ENCODE results near the gene ZNF496.
"Not testable (repeated sequence)": the region's sequence is repeated elsewhere in the genome, so short reads cannot be mapped to it uniquely, and the experiment has no call there.

ZNF496 gene

GRCh38 chr1:247293047-247293446 is 38.6 kb downstream of the ZNF496 start:
- H3K9ac ChIP-seq (ENCODE audit: low read length): no peak overlapping the region
- no peak overlapping the region for H3K4me3 ChIP-seq (ENCODE audit: low read length)
- no peaks in the 10 kb centered on the region for H3K27me3 ChIP-seq (ENCODE audit: control insufficient read depth, insufficient read depth, low read length)
- no peaks in the 10 kb centered on the region for H3K4me1 ChIP-seq (ENCODE audit: control insufficient read depth, insufficient read depth, low read length)
- H3K36me3 ChIP-seq (ENCODE audit: control insufficient read depth, insufficient read depth, low read length): no peaks in the 10 kb centered on the region
- no peak overlapping the region for H3K27ac ChIP-seq (ENCODE audit: low read depth, low read length)

GRCh38 chr1:247291833-247292561 is 39.7 kb downstream of the ZNF496 start:
- H3K4me1 ChIP-seq (ENCODE audit: control insufficient read depth, insufficient read depth, low read length): no peaks in the 10 kb centered on the region
- no peaks in the 10 kb centered on the region for H3K27me3 ChIP-seq (ENCODE audit: control insufficient read depth, insufficient read depth, low read length)
- no peak overlapping the region for H3K27ac ChIP-seq (ENCODE audit: low read depth, low read length)
- H3K9ac ChIP-seq (ENCODE audit: low read length): no peak overlapping the region
- H3K36me3 ChIP-seq (ENCODE audit: control insufficient read depth, insufficient read depth, low read length): no peaks in the 10 kb centered on the region
- H3K4me3 ChIP-seq (ENCODE audit: low read length): no peak overlapping the region

GRCh38 chr1:247291161-247291560 is 40.5 kb downstream of the ZNF496 start:
- no peak overlapping the region for H3K4me3 ChIP-seq (ENCODE audit: low read length)
- H3K27me3 ChIP-seq (ENCODE audit: control insufficient read depth, insufficient read depth, low read length): no peaks in the 10 kb centered on the region
- no peaks in the 10 kb centered on the region for H3K36me3 ChIP-seq (ENCODE audit: control insufficient read depth, insufficient read depth, low read length)
- no peak overlapping the region for H3K9ac ChIP-seq (ENCODE audit: low read length)
- H3K27ac ChIP-seq (ENCODE audit: low read depth, low read length): no peak overlapping the region
- H3K4me1 ChIP-seq (ENCODE audit: control insufficient read depth, insufficient read depth, low read length): no peaks in the 10 kb centered on the region

- H3K27ac ChIP-seq (ENCODE audit: low read depth, low read length): no peak overlapping the region
- no peaks in the 10 kb centered on the region for H3K27me3 ChIP-seq (ENCODE audit: control insufficient read depth, insufficient read depth, low read length)
- H3K9ac ChIP-seq (ENCODE audit: low read length): no peak overlapping the region
- no peaks in the 10 kb centered on the region for H3K4me1 ChIP-seq (ENCODE audit: control insufficient read depth, insufficient read depth, low read length)
- no peak overlapping the region for H3K4me3 ChIP-seq (ENCODE audit: low read length)
- H3K36me3 ChIP-seq (ENCODE audit: control insufficient read depth, insufficient read depth, low read length): no peaks in the 10 kb centered on the region
These were observed 41.1 kb downstream of the ZNF496 start for GRCh38 chr1:247290576-247290975.

- not testable (repeated sequence) for H3K9ac ChIP-seq (ENCODE audit: low read length); H3K27me3 ChIP-seq (ENCODE audit: control insufficient read depth, insufficient read depth, low read length); H3K4me1 ChIP-seq (ENCODE audit: control insufficient read depth, insufficient read depth, low read length); H3K4me3 ChIP-seq (ENCODE audit: low read length); H3K36me3 ChIP-seq (ENCODE audit: control insufficient read depth, insufficient read depth, low read length); H3K27ac ChIP-seq (ENCODE audit: low read depth, low read length)
These were observed 42.3 kb downstream of the ZNF496 start for GRCh38 chr1:247289274-247289892.

GRCh38 chr1:247288341-247288740 is 43.3 kb downstream of the ZNF496 start:
- Histone ChIP-seq H3K36me3 (ENCODE audit: control insufficient read depth, insufficient read depth, low read length) (no peaks in the 10 kb centered on the region), H3K4me1 (ENCODE audit: control insufficient read depth, insufficient read depth, low read length) (no peaks in the 10 kb centered on the region)

GRCh38 chr1:247287460-247287859 is 44.2 kb downstream of the ZNF496 start:
- Histone ChIP-seq H3K27ac (ENCODE audit: low read depth, low read length) (no peak overlapping the region), H3K36me3 (ENCODE audit: control insufficient read depth, insufficient read depth, low read length) (no peaks in the 10 kb centered on the region), H3K4me3 (ENCODE audit: low read length) (no peak overlapping the region), H3K4me1 (ENCODE audit: control insufficient read depth, insufficient read depth, low read length) (no peaks in the 10 kb centered on the region), H3K27me3 (ENCODE audit: control insufficient read depth, insufficient read depth, low read length) (no peaks in the 10 kb centered on the region), H3K9ac (ENCODE audit: low read length) (no peak overlapping the region)

More at GRCh38 chr1:247288341-247288740, 43.3 kb downstream of the ZNF496 start:
- Histone ChIP-seq H3K27me3 (ENCODE audit: control insufficient read depth, insufficient read depth, low read length) (no peaks in the 10 kb centered on the region), H3K9ac (ENCODE audit: low read length) (no peak overlapping the region), H3K27ac (ENCODE audit: low read depth, low read length) (no peak overlapping the region), H3K4me3 (ENCODE audit: low read length) (no peak overlapping the region)

GRCh38 chr1:247286134-247286670 is 45.5 kb downstream of the ZNF496 start:
- H3K4me1 ChIP-seq (ENCODE audit: control insufficient read depth, insufficient read depth, low read length): no peaks in the 10 kb centered on the region

GRCh38 chr1:247281001-247281574 is 50.6 kb downstream of the ZNF496 start:
- H3K9ac ChIP-seq (ENCODE audit: low read length): no peak overlapping the region

More at GRCh38 chr1:247286134-247286670, 45.5 kb downstream of the ZNF496 start:
- Histone ChIP-seq H3K27me3 (ENCODE audit: control insufficient read depth, insufficient read depth, low read length) (no peaks in the 10 kb centered on the region), H3K27ac (ENCODE audit: low read depth, low read length) (no peak overlapping the region), H3K36me3 (ENCODE audit: control insufficient read depth, insufficient read depth, low read length) (no peaks in the 10 kb centered on the region), H3K9ac (ENCODE audit: low read length) (no peak overlapping the region), H3K4me3 (ENCODE audit: low read length) (no peak overlapping the region)

GRCh38 chr1:247277191-247277590 is 54.5 kb downstream of the ZNF496 start:
- no peak overlapping the region for H3K4me3 ChIP-seq (ENCODE audit: low read length)
- H3K27me3 ChIP-seq (ENCODE audit: control insufficient read depth, insufficient read depth, low read length): no peaks in the 10 kb centered on the region
- no peaks in the 10 kb centered on the region for H3K36me3 ChIP-seq (ENCODE audit: control insufficient read depth, insufficient read depth, low read length)
- H3K9ac ChIP-seq (ENCODE audit: low read length): no peak overlapping the region
- H3K27ac ChIP-seq (ENCODE audit: low read depth, low read length): no peak overlapping the region
- no peaks in the 10 kb centered on the region for H3K4me1 ChIP-seq (ENCODE audit: control insufficient read depth, insufficient read depth, low read length)

More at GRCh38 chr1:247281001-247281574, 50.6 kb downstream of the ZNF496 start:
- Histone ChIP-seq H3K36me3 (ENCODE audit: control insufficient read depth, insufficient read depth, low read length) (no peaks in the 10 kb centered on the region), H3K27me3 (ENCODE audit: control insufficient read depth, insufficient read depth, low read length) (no peaks in the 10 kb centered on the region), H3K4me1 (ENCODE audit: control insufficient read depth, insufficient read depth, low read length) (no peaks in the 10 kb centered on the region), H3K4me3 (ENCODE audit: low read length) (no peak overlapping the region), H3K27ac (ENCODE audit: low read depth, low read length) (no peak overlapping the region)

GRCh38 chr1:247274605-247275256 is 56.9 kb downstream of the ZNF496 start:
- Histone ChIP-seq H3K27me3 (ENCODE audit: control insufficient read depth, insufficient read depth, low read length) (no peaks in the 10 kb centered on the region), H3K4me1 (ENCODE audit: control insufficient read depth, insufficient read depth, low read length) (no peaks in the 10 kb centered on the region), H3K4me3 (ENCODE audit: low read length) (no peak overlapping the region), H3K27ac (ENCODE audit: low read depth, low read length) (no peak overlapping the region), H3K9ac (ENCODE audit: low read length) (no peak overlapping the region), H3K36me3 (ENCODE audit: control insufficient read depth, insufficient read depth, low read length) (no peaks in the 10 kb centered on the region)

- no peaks in the 10 kb centered on the region for H3K36me3 ChIP-seq (ENCODE audit: control insufficient read depth, insufficient read depth, low read length)
- no peaks in the 10 kb centered on the region for H3K4me1 ChIP-seq (ENCODE audit: control insufficient read depth, insufficient read depth, low read length)
- no peak overlapping the region for H3K4me3 ChIP-seq (ENCODE audit: low read length)
- no peak overlapping the region for H3K27ac ChIP-seq (ENCODE audit: low read depth, low read length)
- H3K27me3 ChIP-seq (ENCODE audit: control insufficient read depth, insufficient read depth, low read length): no peaks in the 10 kb centered on the region
- H3K9ac ChIP-seq (ENCODE audit: low read length): no peak overlapping the region
These were observed 58.7 kb downstream of the ZNF496 start for GRCh38 chr1:247273013-247273412.

All from rectal smooth muscle tissue (tissue), 1 donor.